HCT116 (cell line): ENCODE results near the gene GRIP2.

ENCODE experiments used
- CEBPB ChIP-seq: IDR thresholded peaks from 2 replicates; pipeline ENCODE4 v1.6.1; 2012; ENCODE audit warnings: low read depth
- EZH2 ChIP-seq: fragments of 200-600 bp; sonication (generic); IDR thresholded peaks from 2 replicates; pipeline ENCODE4 v1.6.1; 2017; ENCODE audit warnings: antibody characterized with exemption, mixed run types

DNA sequence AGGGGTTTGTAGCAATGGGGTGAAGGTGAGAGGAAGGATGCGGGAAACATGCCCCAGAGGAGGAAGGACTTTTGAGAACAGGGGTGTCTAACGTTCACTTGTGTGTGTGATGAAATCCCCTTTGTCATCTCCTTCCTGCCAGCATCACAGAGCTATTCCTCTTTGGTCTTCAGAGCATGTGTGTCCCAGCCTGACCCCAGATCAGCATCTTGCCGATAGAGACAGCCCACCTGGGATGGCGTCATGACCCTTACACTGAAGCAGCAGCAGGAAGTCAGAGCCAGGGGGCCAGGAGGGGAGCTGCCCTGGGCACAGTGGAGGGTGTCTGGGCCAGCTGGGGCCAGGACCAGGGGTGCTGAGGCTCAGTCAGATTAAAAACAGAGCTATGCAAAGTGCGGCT is 29.9 kb upstream of the GRIP2 start:
- TF ChIP-seq EZH2, result no peak
- no peak for TF ChIP-seq CEBPB
